KOPT-K1 (cell line): ENCODE measurements around the gene TSC2.

Experiments
- H3K27ac ChIP-seq: fragments of 200-600 bp; sonication (generic); 2 replicates; pipeline ENCODE4 v1.5.1; 2016; ENCODE audit warnings: antibody characterized with exemption, mild to moderate bottlenecking, low read depth, low read length; ENCODE audit not compliant: poor library complexity, severe bottlenecking
- H3K36me3 ChIP-seq: fragments of 200-600 bp; sonication (generic); 2 replicates; pipeline ENCODE4 v1.5.1; 2017; ENCODE audit warnings: antibody characterized with exemption, mild to moderate bottlenecking, low read length, moderate library complexity; ENCODE audit not compliant: insufficient read depth
- H3K9me3 ChIP-seq: fragments of 200-600 bp; sonication (generic); 2 replicates; pipeline ENCODE4 v1.5.1; 2017; ENCODE audit warnings: antibody characterized with exemption, low read length, mild to moderate bottlenecking; ENCODE audit not compliant: insufficient read depth, poor library complexity, severe bottlenecking

The TSC2 gene

DNA sequence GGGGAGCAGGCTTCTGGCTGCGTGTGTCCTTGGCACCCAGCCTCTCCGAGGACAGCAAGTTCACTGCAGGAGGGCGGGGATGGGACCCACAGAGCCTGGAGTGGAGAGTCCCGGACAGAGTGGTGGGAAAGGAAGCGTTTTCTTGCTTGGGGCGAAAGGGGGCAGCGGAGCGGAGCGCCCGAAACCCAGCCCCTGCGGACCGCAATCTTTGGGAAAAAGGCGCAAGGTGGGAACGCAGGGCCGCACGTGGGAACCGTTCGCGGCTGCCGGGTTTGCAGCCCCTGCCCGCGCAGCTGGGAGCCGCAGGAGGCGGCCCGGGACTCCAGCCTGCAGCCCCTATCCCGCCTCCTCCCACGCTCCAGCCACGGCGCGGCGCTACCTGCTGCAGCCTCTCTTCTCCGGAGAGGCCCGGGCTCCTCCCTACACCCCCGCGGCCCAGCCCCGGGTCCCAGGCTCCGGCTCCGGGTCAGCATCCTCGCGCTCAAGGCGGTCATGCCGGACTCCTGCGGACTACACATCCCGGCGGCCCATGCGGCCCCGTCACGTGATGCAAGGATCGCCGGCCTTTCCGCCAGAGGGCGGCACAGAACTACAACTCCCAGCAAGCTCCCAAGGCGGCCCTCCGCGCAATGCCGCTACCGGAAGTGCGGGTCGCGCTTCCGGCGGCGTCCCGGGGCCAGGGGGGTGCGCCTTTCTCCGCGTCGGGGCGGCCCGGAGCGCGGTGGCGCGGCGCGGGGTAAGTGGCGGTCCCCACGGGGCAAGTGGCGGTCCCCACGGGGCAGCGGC, at the start of gene TSC2, which contains the start of gene NTHL1:
TSC2 (plus strand) TSS at position 656 of the 786 bp plus-strand sequence. CDS start 631 bp downstream, outside the sequence.
NTHL1 (minus strand) TSS at position 505 of the 786 bp plus-strand sequence; CDS start at position 494, 11 bp downstream.
- peak within 1 kb of the TSS; percentile 50 for H3K27ac ChIP-seq
- H3K9me3 ChIP-seq = no peaks in the 10 kb centered on the region
- peaks cover 29% of the 10 kb centered on the region for H3K36me3 ChIP-seq

DNA sequence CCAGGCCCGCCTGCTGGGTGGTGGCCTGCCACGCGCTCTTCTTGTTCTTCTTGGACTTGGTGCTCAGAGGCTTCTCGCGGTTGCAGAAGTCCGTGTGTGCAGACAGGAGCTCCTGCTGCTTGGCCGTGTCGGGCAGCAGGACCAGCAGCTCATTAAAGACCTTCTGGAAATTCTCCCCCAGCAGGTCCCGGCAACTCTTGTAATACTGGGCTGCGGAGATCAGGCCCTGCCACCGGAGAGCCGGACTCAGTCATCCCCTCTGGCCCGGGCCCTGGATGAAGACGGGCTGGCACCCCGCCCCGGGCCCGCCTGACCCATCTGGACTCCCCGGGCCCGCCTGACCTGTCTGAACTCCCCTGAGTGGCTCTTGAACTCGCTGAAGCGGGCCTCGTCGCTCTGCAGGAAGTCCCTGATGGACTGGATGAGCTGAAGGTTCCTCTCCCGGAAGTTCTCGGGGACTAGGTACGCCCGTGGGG, 49.4 kb upstream of the TSC2 start:
- Histone ChIP-seq H3K36me3 (peaks cover 75% of the 10 kb centered on the region), H3K9me3 (no peaks in the 10 kb centered on the region), H3K27ac (no peak overlapping the region)

DNA sequence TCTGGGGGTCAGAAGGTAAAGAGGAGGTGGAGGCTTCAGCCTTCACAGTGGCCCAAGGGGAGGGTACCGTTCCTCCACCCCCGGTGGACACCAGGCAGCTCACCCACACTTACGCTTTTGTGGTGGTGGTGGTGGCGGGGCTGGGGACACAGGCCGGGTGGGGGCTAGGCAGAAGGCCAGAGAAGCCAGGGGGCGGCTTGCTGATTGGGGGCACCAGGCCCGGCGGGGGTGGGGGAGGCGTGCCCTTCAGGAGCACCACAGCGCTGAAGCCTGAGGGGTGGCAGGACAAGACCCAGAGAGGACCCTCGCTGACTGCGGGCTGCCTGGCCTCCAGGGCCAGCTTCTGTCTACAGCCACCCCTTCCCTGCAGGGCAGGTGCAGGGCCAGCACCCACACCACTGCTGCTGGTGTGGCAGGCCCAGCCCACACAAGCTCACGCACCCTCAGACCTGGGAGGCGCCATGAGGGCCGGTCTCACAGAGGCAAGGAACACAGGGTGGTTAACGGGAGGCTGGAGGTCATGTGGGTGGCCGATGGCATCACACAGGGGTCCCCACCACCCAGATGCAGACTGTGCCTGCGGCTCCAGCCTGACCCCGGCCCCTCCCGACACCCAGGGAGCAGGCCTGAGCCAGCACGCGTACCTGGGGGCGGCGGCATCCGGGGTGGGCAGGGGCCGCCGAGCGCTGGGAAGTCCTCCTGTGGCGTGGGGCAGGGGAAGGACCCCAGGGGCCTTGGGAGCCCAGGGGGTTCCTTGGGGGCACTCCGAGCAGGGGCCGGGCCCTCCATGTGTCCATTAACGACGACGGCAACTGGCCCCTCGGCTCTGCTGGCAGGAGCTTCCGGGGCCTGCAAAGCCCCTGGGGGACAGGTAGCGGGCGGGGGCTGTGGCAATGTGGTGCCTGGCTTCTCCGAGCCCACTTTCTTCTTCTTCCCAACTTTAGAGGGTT, 48.7 kb upstream of the TSC2 start:
- no peaks in the 10 kb centered on the region for H3K9me3 ChIP-seq
- no peak overlapping the region for H3K27ac ChIP-seq
- H3K36me3 ChIP-seq = peaks cover 80% of the 10 kb centered on the region

DNA sequence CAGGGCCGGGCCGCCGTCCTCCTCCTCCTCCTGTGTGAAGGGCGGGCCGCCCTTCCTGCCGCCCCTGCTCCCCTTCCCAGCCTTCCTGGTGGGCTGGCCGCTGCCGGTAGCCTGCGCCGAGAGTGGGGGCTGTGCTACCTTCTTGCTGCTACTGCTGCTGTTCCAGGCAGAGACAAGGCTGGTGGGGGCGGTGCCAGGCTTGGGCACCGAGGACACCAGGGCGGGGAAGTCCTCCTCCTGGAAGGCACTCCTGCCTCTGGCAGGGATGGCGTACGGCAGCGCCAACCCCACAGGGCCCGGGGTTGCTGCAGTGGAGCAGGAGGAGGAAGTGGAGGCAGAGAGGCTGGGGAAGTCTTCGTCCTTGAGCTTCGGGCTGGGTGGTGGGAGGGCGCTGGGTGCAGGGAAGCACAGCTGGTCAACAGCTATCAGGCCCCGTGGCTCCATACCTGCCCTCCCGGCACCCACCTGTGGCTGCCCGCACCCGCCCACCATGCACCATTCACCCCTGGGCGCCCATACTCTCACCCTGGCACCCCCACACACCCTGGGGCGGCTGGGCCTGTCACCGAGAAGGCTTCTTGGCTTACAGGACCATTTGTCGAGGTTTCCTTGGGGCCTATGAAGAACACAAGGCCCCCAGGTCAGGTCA, 47.8 kb upstream of the TSC2 start:
- H3K36me3 ChIP-seq = peaks cover 86% of the 10 kb centered on the region
- H3K9me3 ChIP-seq = no peaks in the 10 kb centered on the region
- no peak overlapping the region for H3K27ac ChIP-seq

DNA sequence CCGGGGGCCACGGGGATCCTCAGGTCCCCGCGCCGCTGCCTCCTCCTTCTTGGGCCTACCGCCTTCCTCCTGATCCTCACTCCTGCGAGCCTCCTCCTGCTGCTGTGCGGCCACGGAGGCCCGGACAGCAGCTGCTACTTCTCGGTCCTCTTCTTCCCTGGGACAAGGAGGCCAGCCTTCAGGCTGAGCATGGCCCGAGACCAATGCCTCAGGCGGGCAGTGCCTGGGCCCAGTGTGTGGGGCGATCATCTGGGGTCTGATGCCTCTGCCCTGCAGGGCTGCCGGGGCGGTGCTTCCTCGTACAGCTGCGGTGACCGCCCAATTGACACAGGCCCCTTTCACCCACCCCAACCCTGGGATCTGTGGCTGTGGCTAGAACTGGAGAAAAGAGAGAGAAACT, 46.8 kb upstream of the TSC2 start:
- Histone ChIP-seq H3K36me3 (peaks cover 87% of the 10 kb centered on the region), H3K27ac (no peak overlapping the region)

DNA sequence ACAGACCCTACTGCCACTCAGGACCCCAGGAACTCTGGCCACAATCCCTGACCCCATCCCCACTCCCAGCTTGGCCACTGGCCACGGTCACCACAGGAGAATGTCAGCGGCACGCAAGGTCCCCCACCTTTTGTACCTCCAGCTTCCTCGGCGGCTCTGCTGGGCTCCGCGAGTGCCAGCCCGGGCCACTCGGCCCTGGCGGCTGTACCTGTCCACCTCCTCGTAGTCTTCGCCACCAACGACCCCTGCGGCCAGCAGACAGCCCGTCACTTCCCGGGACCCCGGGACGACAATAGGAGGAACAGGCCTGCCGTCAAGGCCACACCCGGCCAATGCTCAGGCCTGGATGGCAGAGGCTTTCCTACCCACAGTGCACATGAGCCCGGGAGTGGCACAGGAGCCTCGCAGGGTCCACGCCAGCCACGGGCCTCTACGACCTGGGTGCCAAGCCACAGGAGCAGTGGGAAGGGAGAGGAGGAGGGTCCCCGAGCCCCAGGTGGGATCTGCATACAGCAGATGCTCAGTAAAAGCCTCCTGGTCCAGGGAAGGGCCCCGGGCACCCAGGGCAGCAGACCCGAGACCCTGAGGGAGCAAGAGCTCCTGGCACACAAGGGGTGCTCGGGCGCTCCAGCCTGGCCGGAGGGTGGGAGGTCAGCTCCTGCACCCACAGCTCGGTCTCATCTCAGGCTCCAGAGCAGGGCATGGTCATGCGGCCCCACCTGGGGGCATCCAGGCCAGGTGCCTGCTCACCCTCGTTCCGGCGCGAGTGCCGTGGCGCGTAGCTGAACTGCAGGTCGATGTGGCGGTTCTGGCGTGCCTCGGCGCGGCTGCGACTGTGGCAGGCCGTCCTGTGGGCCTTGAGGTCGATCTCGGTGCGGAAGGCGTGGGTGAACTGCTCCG, 46.1 kb upstream of the TSC2 start:
- Histone ChIP-seq H3K36me3 (peaks cover 89% of the 10 kb centered on the region), H3K27ac (no peak overlapping the region), H3K9me3 (no peaks in the 10 kb centered on the region)

More for the DNA sequence above, 46.8 kb upstream of the TSC2 start:
- H3K9me3 ChIP-seq = no peaks in the 10 kb centered on the region

DNA sequence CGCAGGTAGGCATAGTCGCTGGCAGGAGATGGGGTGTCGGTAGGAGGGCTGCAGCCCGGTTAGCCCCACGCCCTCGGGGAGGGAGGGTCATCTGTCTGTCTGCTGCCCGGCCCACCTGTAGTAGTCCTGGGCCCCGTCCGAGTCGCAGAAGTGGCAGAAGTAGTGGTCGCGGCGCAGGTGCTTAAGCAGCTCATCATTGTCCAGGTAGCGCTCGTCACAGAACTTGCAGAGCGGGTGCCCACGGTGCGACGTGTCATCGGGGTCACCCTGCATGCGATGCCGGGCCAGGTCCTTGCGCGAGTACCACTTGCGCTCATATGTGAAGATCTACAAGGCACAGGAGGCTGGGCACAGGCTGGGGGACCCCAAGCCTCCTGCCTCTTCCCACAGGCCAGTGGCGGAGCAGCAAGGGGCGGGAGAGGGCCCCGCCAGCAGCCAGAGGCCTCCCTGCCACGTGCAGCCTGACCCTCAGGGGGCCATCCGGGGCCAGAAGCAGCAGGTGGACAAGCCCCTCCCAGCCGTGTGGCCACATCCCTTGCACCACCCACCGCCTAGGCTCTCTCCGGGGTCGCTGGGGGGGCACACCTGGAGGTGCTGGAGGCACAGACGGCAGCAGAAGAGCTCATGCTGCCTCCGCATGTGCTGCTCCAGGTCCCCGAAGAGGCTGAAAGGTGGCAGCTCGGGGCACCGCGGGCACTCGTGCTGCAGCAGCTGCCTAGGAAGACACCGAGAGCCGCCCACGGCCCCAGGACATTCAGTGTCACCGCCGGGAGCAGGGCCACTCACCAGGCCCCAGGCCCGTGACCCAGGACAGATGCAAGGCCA, 45.2 kb upstream of the TSC2 start:
- Histone ChIP-seq H3K27ac (no peak overlapping the region), H3K36me3 (peaks cover 90% of the 10 kb centered on the region), H3K9me3 (no peaks in the 10 kb centered on the region)

DNA sequence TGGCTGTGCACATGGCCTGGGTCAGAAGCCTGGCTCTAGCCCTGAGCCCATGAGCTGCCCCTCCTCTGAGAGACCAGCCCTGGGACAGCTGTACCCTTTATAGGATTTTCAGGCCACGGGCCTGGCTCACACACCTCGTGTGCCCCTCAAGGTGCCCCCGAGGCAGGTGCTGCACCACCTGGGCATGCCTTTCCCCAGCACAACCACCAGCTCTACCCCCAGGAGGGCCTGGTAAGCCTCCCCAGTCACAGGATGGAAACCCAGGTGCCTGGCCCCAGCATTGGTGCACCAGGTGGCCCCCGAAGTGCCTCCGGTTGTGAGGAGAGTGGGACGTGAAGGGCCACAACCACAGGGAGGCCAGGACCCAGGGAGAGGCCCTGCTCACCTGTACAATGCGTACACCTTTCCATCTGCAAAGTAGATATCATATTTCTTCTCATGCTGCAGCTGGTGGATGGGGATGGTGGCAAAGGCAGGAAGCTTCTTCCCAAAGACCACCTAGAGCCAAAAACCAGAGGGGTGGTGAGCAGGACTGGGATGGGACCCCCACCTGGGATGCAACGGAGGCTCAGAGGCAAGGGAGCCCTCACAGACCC, 44.5 kb upstream of the TSC2 start:
- Histone ChIP-seq H3K36me3 (peaks cover 83% of the 10 kb centered on the region), H3K27ac (no peak overlapping the region), H3K9me3 (no peaks in the 10 kb centered on the region)

DNA sequence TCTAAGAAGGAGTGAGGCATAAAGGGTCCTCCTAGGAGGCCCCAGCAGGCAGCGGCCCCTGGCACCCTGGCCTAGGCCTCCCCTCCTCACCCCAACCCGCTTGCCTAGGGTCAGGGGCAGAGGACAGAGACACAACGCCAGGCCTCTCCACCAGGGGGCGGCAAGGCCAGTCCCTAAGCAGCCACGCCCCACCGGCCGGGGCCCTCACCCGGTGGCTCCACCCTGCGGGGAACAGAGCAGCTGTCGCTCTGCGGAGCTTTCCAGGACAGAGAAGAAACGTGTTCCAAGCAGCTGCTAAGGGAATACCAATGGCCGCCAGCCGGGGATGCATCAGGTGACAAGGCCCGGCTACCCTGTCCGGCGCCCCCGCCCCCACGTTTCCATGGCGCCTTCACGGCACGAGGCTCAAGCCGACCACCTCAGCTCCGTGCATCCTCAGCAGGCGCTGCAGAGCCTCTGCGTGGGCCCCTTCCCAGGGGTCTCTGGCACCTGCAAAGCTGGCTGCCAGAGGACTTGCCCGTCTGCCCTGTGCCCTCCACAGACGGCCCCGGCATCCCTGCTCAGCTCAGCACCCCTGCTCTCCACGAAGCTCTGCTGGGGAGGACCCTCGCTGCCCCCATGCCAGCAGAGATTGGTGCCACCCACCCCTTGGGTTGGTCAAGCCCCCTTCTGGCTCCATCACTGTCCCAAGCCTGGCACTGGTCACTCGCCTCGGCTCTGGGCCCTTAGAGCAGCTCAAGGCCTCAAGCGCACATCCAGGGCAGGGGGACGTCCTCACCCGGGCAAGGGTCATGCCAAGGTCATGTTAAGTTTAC, 43.8 kb upstream of the TSC2 start:
- Histone ChIP-seq H3K9me3 (no peaks in the 10 kb centered on the region), H3K27ac (no peak overlapping the region), H3K36me3 (peaks cover 76% of the 10 kb centered on the region)

DNA sequence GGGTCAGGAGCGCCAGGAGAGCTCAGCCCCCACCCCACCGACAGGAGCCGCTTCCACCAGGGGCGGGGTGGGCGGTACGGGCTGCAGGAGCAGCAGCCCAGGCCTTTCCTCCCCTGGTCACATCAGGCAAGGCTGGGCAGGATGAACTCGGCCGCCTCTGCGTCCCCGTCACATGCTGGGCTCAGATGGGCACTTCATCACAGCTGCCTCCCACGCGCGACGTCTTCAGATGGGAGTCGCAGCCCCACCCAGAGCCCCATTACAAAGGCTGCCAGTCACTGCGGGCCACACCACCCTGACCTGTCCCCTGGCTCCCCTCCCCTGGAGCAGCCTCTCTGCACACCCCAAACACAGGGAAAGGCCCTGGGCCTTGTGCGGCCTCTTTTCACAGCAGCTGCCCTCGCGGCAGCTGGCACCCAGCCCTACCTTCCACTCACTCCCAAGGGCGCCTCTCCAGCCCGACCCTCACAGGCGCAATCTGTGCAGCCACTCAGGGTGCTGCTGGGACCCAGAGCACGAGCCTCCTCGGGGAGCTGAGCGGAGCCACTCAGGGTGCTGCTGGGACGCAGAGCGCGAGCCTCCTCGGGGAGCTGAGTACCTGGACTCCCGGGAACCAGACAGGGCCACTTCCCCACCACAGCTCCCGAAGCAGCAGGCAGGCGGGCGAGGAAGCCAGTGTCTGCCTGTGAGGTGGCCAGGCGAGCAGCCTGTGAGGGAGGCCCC, 42.8 kb upstream of the TSC2 start:
- Histone ChIP-seq H3K27ac (no peak overlapping the region), H3K36me3 (peaks cover 67% of the 10 kb centered on the region), H3K9me3 (no peaks in the 10 kb centered on the region)

DNA sequence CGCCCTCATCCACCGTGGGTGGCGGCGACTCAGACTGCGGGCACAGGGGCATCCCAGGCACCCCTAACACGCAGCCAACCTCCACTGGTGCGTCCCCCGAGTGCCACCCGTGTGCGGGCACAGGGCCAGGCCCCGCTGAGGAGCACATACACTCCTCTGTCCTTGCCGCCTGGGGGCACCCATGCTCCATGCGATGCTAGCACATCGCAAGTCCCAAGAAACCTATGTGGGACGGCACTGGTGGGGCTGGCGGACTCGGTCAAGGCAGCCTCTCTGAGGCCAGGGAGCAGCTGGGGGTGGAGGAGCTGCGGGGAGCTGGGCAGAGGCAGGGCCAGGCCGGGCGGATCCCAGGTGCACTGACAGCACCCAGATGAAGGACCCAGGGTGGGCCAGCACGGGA, 42.1 kb upstream of the TSC2 start:
- H3K9me3 ChIP-seq = no peaks in the 10 kb centered on the region
- peaks cover 60% of the 10 kb centered on the region for H3K36me3 ChIP-seq
- no peak overlapping the region for H3K27ac ChIP-seq

DNA sequence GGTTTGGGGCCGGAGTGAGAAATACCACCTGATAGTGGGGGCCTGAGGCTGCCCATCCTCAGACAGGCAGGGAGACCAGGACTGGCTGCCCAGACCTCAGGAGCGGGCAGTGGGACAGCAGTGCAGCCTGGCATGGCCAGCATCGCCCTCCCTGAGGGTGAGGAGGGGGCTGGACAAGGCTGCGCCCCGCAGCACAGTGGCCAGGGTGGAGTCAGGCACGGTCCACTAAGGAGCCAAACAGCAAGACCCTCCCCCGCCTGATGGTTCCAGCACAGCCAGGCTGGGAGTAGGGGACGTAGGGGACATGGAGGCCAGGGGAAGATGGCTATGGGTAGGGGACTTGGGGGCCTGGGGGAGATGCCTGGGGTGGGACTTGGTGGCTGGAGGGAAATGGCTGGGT, 41.5 kb upstream of the TSC2 start:
- Histone ChIP-seq H3K36me3 (peaks cover 53% of the 10 kb centered on the region), H3K9me3 (no peaks in the 10 kb centered on the region), H3K27ac (no peak overlapping the region)
